K562 (cell line): ENCODE measurements around the gene LOXHD1. TPM values are rescaled to one million over a fixed set of nuclear protein-coding genes. Genes with fewer than 3 reads are reported as not detected.

ENCODE experiments used
- CBX8 ChIP-seq: fragments of 200-600 bp; sonication (generic); IDR thresholded peaks from 2 replicates; pipeline ENCODE4 v1.6.1; 2012; ENCODE audit warnings: borderline replicate concordance, mixed run types, low read depth, mild to moderate bottlenecking, moderate library complexity, mixed read lengths, low read length, control low read depth, inconsistent platforms; ENCODE audit not compliant: poor library complexity, severe bottlenecking; ENCODE audit errors: extremely low read depth
- POLR2AphosphoS5 ChIP-seq: IDR thresholded peaks from 2 replicates; pipeline ENCODE4 v1.6.1; 2011; ENCODE audit warnings: mild to moderate bottlenecking, low read depth, low read length, moderate library complexity; ENCODE audit not compliant: control insufficient read depth, insufficient read depth
- polyA plus RNA-seq, 8 experiments: library from polyadenylated mRNA; depleted of rRNA in 4 of 8; stranded (reverse) in 5 of 8; unstranded in 3 of 8; fragments of >200 nt; fragmentation: Nextera tagmentation in 2 of 8; fragmentation: Illumina TruSeq in 1 of 8; extraction: Ambion mirVana in 2 of 8; extraction: Trizol in 1 of 8; gene quantifications; 2 replicates each; pipeline versions ENCODE4 v1.2.1 to v1.2.3, GENCODE V29; 2011 to 2014; ENCODE audit warnings: inconsistent platforms in 1 of 8, missing spikeins in 1 of 8
- total RNA-seq, 7 experiments: library from RNA; depleted of rRNA in 6 of 7; stranded (reverse); fragments of >200 nt in 6 of 7; fragmentation: Illumina TruSeq in 2 of 7; extraction: Trizol in 2 of 7; gene quantifications; 2 replicates each; pipeline versions ENCODE4 v1.2.1 to v1.2.3, GENCODE V29; 2011 to 2021; ENCODE audit warnings: low replicate concordance in 1 of 7
- TF ChIP-seq, protein P1 (sequence below): fragments of 450-650 bp; IDR thresholded peaks from 2 replicates; pipeline ENCODE4 v1.6.1; 2018; ENCODE audit not compliant: partially characterized antibody
- TF ChIP-seq, protein P2 (sequence below): sonication (generic); formaldehyde crosslinking; IDR thresholded peaks from 2 replicates; pipeline ENCODE4 v1.8.1; 2023; ENCODE audit warnings: mild to moderate bottlenecking, missing genetic modification reagents

Gene LOXHD1
- total and polyA plus RNA-seq, 9 of the 15 experiments (the other 6 are each of a cell fraction or from before 2014, with no cell fraction given) = not detected

DNA sequence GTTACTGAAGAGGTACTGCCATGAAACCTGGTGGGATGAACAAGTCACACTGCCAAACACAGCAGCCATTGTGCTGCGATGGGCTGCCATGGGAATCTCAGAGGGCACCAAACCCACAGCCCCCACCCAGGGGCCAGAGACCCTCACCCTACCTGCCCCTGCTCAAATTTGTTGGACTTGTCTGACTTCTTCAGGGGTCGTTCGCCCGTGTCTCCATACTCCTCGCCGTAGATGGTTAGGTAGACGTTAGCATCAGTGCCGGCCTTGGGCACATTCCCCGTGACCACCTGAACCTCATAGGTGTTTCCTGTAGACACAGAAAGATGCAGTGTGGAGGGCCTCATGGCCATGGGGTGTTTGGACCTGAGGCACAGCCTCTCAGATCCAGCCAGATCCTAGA is 97.7 kb downstream of the LOXHD1 start (continued):
- TF ChIP-seq, protein P1, sequence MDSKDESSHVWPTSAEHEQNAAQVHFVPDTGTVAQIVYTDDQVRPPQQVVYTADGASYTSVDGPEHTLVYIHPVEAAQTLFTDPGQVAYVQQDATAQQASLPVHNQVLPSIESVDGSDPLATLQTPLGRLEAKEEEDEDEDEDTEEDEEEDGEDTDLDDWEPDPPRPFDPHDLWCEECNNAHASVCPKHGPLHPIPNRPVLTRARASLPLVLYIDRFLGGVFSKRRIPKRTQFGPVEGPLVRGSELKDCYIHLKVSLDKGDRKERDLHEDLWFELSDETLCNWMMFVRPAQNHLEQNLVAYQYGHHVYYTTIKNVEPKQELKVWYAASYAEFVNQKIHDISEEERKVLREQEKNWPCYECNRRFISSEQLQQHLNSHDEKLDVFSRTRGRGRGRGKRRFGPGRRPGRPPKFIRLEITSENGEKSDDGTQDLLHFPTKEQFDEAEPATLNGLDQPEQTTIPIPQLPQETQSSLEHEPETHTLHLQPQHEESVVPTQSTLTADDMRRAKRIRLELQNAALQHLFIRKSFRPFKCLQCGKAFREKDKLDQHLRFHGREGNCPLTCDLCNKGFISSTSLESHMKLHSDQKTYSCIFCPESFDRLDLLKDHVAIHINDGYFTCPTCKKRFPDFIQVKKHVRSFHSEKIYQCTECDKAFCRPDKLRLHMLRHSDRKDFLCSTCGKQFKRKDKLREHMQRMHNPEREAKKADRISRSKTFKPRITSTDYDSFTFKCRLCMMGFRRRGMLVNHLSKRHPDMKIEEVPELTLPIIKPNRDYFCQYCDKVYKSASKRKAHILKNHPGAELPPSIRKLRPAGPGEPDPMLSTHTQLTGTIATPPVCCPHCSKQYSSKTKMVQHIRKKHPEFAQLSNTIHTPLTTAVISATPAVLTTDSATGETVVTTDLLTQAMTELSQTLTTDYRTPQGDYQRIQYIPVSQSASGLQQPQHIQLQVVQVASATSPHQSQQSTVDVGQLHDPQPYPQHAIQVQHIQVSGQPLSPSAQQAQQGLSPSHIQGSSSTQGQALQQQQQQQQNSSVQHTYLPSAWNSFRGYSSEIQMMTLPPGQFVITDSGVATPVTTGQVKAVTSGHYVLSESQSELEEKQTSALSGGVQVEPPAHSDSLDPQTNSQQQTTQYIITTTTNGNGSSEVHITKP = no peak
- no peak for TF ChIP-seq POLR2AphosphoS5
- TF ChIP-seq, protein P2, sequence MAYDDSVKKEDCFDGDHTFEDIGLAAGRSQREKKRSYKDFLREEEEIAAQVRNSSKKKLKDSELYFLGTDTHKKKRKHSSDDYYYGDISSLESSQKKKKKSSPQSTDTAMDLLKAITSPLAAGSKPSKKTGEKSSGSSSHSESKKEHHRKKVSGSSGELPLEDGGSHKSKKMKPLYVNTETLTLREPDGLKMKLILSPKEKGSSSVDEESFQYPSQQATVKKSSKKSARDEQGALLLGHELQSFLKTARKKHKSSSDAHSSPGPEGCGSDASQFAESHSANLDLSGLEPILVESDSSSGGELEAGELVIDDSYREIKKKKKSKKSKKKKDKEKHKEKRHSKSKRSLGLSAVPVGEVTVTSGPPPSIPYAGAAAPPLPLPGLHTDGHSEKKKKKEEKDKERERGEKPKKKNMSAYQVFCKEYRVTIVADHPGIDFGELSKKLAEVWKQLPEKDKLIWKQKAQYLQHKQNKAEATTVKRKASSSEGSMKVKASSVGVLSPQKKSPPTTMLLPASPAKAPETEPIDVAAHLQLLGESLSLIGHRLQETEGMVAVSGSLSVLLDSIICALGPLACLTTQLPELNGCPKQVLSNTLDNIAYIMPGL = no peak
- no peak for TF ChIP-seq CBX8
